HCT116 (cell line): ENCODE measurements around the gene MICA. TPM values are rescaled to one million over a fixed set of nuclear protein-coding genes. Genes with fewer than 3 reads are reported as not detected.

Source experiments
- ATAC-seq: fragments of 200-7000 bp; cut with Tn5 transposase; 2 replicates; pipeline ENCODE4 v1.9.1; 2020; ENCODE audit warnings: mild to moderate bottlenecking, moderate library complexity
- BruUV-seq: library from RNA; stranded (reverse); fragments of 400-500 nt; replicated peaks from 2 replicates; lab custom pipeline; 2021; lab: Mats Ljungman, UMichigan
- CTCF ChIA-PET: fragments of 300-600 bp; sonication (Branson Sonifier 250); formaldehyde crosslinking; loops from one replicate; lab custom pipeline; 2021; ENCODE audit warnings: antibody characterized with exemption; lab: Charles Lee
- POLR2A ChIA-PET: fragments of 300-600, 350-600 bp; sonication (Branson Sonifier 250); formaldehyde crosslinking; loops from one replicate; lab custom pipeline; 2021; ENCODE audit warnings: antibody characterized with exemption; lab: Charles Lee
- RAD21 ChIA-PET, 2 experiments: fragments of 300-600 bp; sonication (Branson Sonifier 250); formaldehyde crosslinking; loops; one replicate each; lab custom pipeline; 2023; ENCODE audit warnings: low total read pairs in 2 of 2; ENCODE audit not compliant: uncharacterized antibody in 2 of 2, unreplicated experiment in 2 of 2, low non-redundant PET in 1 of 2; lab: Charles Lee
- DNase-seq: peaks from one replicate; pipeline ENCODE4 v3.0.0-alpha.2; 2010; ENCODE audit warnings: low read depth, low spot score
- H2AFZ ChIP-seq: fragments of 200-600 bp; shearing (Covaris generic), sonication (generic); 2 replicates; pipeline ENCODE4 v1.6.1; 2017; ENCODE audit warnings: low read depth, mixed run types, mixed read lengths, antibody characterized with exemption, low read length; ENCODE audit not compliant: poor library complexity, severe bottlenecking
- H3K27ac ChIP-seq: 2 replicates; pipeline ENCODE4 v1.5.1; 2012; ENCODE audit warnings: low read depth, low read length
- H3K27me3 ChIP-seq: fragments of 200-600 bp; sonication (generic); 2 replicates; pipeline ENCODE4 v1.6.1; 2016; ENCODE audit warnings: mixed run types, low read length, mixed read lengths; ENCODE audit not compliant: insufficient read depth
- H3K36me3 ChIP-seq, 2 experiments: fragments of 200-500 bp in 1 of 2; fragments of 200-600 bp in 1 of 2; sonication (Bioruptor generic) in 1 of 2; sonication (generic) in 1 of 2; 2 replicates each; pipeline versions ENCODE4 v1.5.1 to v1.6.1; 2014 to 2016; ENCODE audit warnings: low read length in 2 of 2, inconsistent platforms in 1 of 2, mixed read lengths in 1 of 2, mixed run types in 1 of 2; ENCODE audit not compliant: insufficient read depth in 2 of 2, control insufficient read depth in 1 of 2
- H3K4me1 ChIP-seq, 2 experiments: fragments of 200-600 bp in 1 of 2; sonication (generic) in 1 of 2; 2 replicates each; pipeline versions ENCODE4 v1.5.1 to v1.6.1; 2012 to 2017; ENCODE audit warnings: low read length in 2 of 2, inconsistent platforms in 1 of 2, mild to moderate bottlenecking in 1 of 2, mixed read lengths in 1 of 2, mixed run types in 1 of 2, moderate library complexity in 1 of 2; ENCODE audit not compliant: insufficient read depth in 2 of 2, control insufficient read depth in 1 of 2
- H3K4me2 ChIP-seq: fragments of 200-600 bp; sonication (generic); 2 replicates; pipeline ENCODE4 v1.6.1; 2017; ENCODE audit warnings: mixed run types, low read length, mixed read lengths
- H3K4me3 ChIP-seq, 2 experiments: fragments of 200-600 bp in 1 of 2; sonication (generic) in 1 of 2; replicated peaks in 1 of 2; 2 replicates each; pipeline ENCODE4 v1.5.1; 2011 to 2016; ENCODE audit warnings: low read length in 2 of 2, control low read depth in 1 of 2, low read depth in 1 of 2, mild to moderate bottlenecking in 1 of 2, mixed read lengths in 1 of 2, mixed run types in 1 of 2
- H3K79me2 ChIP-seq: fragments of 200-600 bp; sonication (generic); 2 replicates; pipeline ENCODE4 v1.6.1; 2017; ENCODE audit warnings: mild to moderate bottlenecking, mixed run types, low read length, moderate library complexity, mixed read lengths; ENCODE audit not compliant: insufficient read depth
- H3K9ac ChIP-seq: fragments of 200-600 bp; sonication (generic); 2 replicates; pipeline ENCODE4 v1.6.1; 2016; ENCODE audit warnings: low read length, mixed read lengths
- H3K9me2 ChIP-seq: fragments of 200-600 bp; sonication (generic), shearing (Covaris generic); 2 replicates; pipeline ENCODE4 v1.6.1; 2017; ENCODE audit warnings: mixed run types, mild to moderate bottlenecking, moderate library complexity; ENCODE audit not compliant: insufficient read depth
- H3K9me3 ChIP-seq, 2 experiments: fragments of 200-500 bp in 1 of 2; fragments of 200-600 bp in 1 of 2; sonication (Bioruptor generic) in 1 of 2; sonication (generic) in 1 of 2; 2 replicates each; pipeline ENCODE4 v1.6.1; 2014 to 2017; ENCODE audit warnings: low read length in 2 of 2, mixed read lengths in 2 of 2, inconsistent platforms in 1 of 2, low read depth in 1 of 2, mild to moderate bottlenecking in 1 of 2, mixed run types in 1 of 2, moderate library complexity in 1 of 2; ENCODE audit not compliant: control insufficient read depth in 1 of 2, insufficient read depth in 1 of 2
- H4K20me1 ChIP-seq: fragments of 200-600 bp; sonication (generic), shearing (Covaris generic); 2 replicates; pipeline ENCODE4 v1.6.1; 2017; ENCODE audit warnings: mixed run types, mild to moderate bottlenecking, moderate library complexity; ENCODE audit not compliant: insufficient read depth
- CBX3 ChIP-seq: IDR thresholded peaks from 2 replicates; pipeline ENCODE4 v1.6.1; 2012; ENCODE audit warnings: low read depth
- CEBPB ChIP-seq: IDR thresholded peaks from 2 replicates; pipeline ENCODE4 v1.6.1; 2012; ENCODE audit warnings: low read depth
- CTCF ChIP-seq, 3 experiments: fragments of 200-600 bp in 1 of 3; sonication (generic) in 1 of 3; IDR thresholded peaks in 2 of 3; conservative IDR thresholded peaks in 1 of 3; 2 replicates each; pipeline ENCODE4 v1.5.1; 2012 to 2017; ENCODE audit warnings: low read depth in 2 of 3, low read length in 2 of 3, antibody characterized with exemption in 1 of 3, borderline replicate concordance in 1 of 3, control low read depth in 1 of 3, mild to moderate bottlenecking in 1 of 3, mixed read lengths in 1 of 3, mixed run types in 1 of 3, moderate library complexity in 1 of 3; ENCODE audit not compliant: insufficient read depth in 1 of 3
- EGR1 ChIP-seq: IDR thresholded peaks from 2 replicates; pipeline ENCODE4 v1.6.1; 2012; ENCODE audit warnings: low read depth
- ELF1 ChIP-seq: IDR thresholded peaks from 2 replicates; pipeline ENCODE4 v1.6.1; 2012; ENCODE audit warnings: low read depth, borderline replicate concordance
- EZH2phosphoT487 ChIP-seq: fragments of 200-600 bp; IDR thresholded peaks from 2 replicates; pipeline ENCODE4 v1.6.1; 2018; ENCODE audit warnings: antibody characterized with exemption, borderline replicate concordance
- FOSL1 ChIP-seq: IDR thresholded peaks from 2 replicates; pipeline ENCODE4 v1.6.1; 2012; ENCODE audit warnings: low read depth
- JUND ChIP-seq: IDR thresholded peaks from 2 replicates; pipeline ENCODE4 v1.6.1; 2012
- MAX ChIP-seq: IDR thresholded peaks from 2 replicates; pipeline ENCODE4 v1.6.1; 2012
- POLR2A ChIP-seq: IDR thresholded peaks from 2 replicates; pipeline ENCODE4 v1.7.0; 2011; ENCODE audit warnings: borderline replicate concordance; ENCODE audit not compliant: insufficient read depth, insufficient read length; ENCODE audit errors: extremely low read depth
- RAD21 ChIP-seq: IDR thresholded peaks from 2 replicates; pipeline ENCODE4 v1.6.1; 2012; ENCODE audit warnings: low read depth, mild to moderate bottlenecking
- SIN3A ChIP-seq: IDR thresholded peaks from 2 replicates; pipeline ENCODE4 v1.6.1; 2012; ENCODE audit warnings: low read depth
- SP1 ChIP-seq: IDR thresholded peaks from 2 replicates; pipeline ENCODE4 v1.6.1; 2012; ENCODE audit warnings: low read depth
- SRF ChIP-seq: IDR thresholded peaks from 2 replicates; pipeline ENCODE4 v1.6.1; 2012; ENCODE audit warnings: low read depth
- YY1 ChIP-seq: IDR thresholded peaks from 2 replicates; pipeline ENCODE4 v1.6.1; 2011; ENCODE audit warnings: low read length, low read depth, moderate library complexity, mild to moderate bottlenecking; ENCODE audit not compliant: insufficient replicate concordance; ENCODE audit errors: extremely low read depth
- ZFX ChIP-seq: fragments of 450-650 bp; IDR thresholded peaks from 2 replicates; pipeline ENCODE4 v1.6.1; 2017
- ZNF274 ChIP-seq: fragments of 200-500 bp; sonication (Bioruptor generic); IDR thresholded peaks from 2 replicates; pipeline ENCODE4 v1.6.1; 2014; ENCODE audit warnings: mild to moderate bottlenecking, low read depth, low read length, inconsistent platforms
- intact Hi-C: fragments of 100-400 bp; cut with micrococcal nuclease; formaldehyde crosslinking; loops from 2 replicates; pipeline ENCODE4 v1.10.0; 2022
- total RNA-seq: library from RNA; stranded (reverse); gene quantifications from one replicate; pipeline ENCODE4 v1.2.1, GENCODE V29; 2021; ENCODE audit not compliant: unreplicated experiment
- TF ChIP-seq, protein P1 (sequence below): IDR thresholded peaks from 2 replicates; pipeline ENCODE4 v1.6.1; 2012; ENCODE audit warnings: low read depth
- TF ChIP-seq, protein P2 (sequence below): IDR thresholded peaks from 2 replicates; pipeline ENCODE4 v1.6.1; 2012

MICA gene
- total RNA-seq, 1 experiment from 2014 or later, result 24.1 TPM

DNA sequence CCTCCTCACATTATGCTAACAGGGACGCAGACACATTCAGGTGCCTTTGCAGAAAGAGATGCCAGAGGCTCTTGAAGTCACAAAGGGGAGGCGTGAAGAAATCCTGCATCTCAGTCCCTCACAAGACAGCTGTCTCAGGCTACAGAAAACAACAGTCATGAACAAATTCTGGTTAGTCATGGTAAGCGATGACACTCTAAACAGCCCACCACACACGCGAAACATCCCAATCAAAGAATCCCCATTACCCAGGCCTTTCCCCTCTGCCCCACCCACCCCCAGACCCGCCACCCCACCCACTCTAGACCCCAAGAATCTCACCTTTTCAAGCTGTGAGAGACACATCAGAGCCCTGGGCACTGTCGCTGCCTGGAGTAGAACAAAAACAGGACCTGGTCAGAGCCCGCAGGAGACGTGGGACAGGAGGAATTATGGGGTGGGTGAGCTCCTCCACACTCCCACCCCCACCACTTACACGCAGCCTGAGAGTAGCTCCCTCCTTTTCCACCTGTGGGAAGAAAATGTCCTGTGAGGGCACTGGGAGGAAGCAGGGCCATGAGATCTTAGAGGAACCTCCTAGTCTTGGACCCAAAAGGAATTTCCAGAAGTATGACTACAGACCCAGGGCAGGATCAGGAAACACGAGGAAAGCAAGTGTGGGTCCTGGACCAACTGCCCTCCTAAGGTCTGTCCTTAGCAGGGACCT, 49.1 kb upstream of the MICA start:
- Histone ChIP-seq H3K27me3 (no peaks in the 10 kb centered on the region), H3K27ac (no peak overlapping the region), H3K4me3 (no peak overlapping the region), H3K4me2 (no peak overlapping the region), H3K9me2 (no peaks in the 10 kb centered on the region), H2AFZ (no peak overlapping the region), H3K9ac (no peak overlapping the region), H3K36me3 (no peaks in the 10 kb centered on the region; a peak in 2 of 4 replicates), H3K79me2 (no peaks in the 10 kb centered on the region), H3K9me3 (no peaks in the 10 kb centered on the region), H4K20me1 (no peaks in the 10 kb centered on the region), H3K4me1 (no peaks in the 10 kb centered on the region)
- CTCF ChIA-PET, result no interaction called here
- no peak for DNase-seq
- POLR2A ChIA-PET, result interaction anchor here (1.1 kb wide), 1 partner anchor 13 kb away, joined by 3 read pairs; no protein-coding TSS in a partner anchor
- TF ChIP-seq SRF (no peak), ZFX (no peak), FOSL1 (no peak), SIN3A (no peak), SP1 (no peak), ZNF274 (no peak), POLR2A (no peak), JUND (no peak), CBX3 (no peak), ELF1 (no peak), EZH2phosphoT487 (no peak), RAD21 (no peak), YY1 (no peak), MAX (no peak), CTCF (IDR thresholded peaks at IDR 0.05 in 2 of 3, conservative IDR thresholded peaks at IDR 0.05 in 1 of 3; ENCODE audit: borderline replicate concordance in 1 of 3, insufficient read depth in 1 of 3, low read depth in 2 of 3, low read length in 2 of 3) (no peak), CEBPB (no peak), EGR1 (no peak)
- TF ChIP-seq, protein P1, sequence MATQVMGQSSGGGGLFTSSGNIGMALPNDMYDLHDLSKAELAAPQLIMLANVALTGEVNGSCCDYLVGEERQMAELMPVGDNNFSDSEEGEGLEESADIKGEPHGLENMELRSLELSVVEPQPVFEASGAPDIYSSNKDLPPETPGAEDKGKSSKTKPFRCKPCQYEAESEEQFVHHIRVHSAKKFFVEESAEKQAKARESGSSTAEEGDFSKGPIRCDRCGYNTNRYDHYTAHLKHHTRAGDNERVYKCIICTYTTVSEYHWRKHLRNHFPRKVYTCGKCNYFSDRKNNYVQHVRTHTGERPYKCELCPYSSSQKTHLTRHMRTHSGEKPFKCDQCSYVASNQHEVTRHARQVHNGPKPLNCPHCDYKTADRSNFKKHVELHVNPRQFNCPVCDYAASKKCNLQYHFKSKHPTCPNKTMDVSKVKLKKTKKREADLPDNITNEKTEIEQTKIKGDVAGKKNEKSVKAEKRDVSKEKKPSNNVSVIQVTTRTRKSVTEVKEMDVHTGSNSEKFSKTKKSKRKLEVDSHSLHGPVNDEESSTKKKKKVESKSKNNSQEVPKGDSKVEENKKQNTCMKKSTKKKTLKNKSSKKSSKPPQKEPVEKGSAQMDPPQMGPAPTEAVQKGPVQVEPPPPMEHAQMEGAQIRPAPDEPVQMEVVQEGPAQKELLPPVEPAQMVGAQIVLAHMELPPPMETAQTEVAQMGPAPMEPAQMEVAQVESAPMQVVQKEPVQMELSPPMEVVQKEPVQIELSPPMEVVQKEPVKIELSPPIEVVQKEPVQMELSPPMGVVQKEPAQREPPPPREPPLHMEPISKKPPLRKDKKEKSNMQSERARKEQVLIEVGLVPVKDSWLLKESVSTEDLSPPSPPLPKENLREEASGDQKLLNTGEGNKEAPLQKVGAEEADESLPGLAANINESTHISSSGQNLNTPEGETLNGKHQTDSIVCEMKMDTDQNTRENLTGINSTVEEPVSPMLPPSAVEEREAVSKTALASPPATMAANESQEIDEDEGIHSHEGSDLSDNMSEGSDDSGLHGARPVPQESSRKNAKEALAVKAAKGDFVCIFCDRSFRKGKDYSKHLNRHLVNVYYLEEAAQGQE, result no peak
- TF ChIP-seq, protein P2, sequence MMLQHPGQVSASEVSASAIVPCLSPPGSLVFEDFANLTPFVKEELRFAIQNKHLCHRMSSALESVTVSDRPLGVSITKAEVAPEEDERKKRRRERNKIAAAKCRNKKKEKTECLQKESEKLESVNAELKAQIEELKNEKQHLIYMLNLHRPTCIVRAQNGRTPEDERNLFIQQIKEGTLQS, result no peak
- ATAC-seq, result no peak
- RAD21 ChIA-PET, result no interaction called here
- intact Hi-C loops, result loop anchor here (5.0 kb wide), 1 partner anchor 87 kb away; no protein-coding TSS in a partner anchor
- no TSS peak for BruUV-seq
